ENCODE data around the gene RGP1. TPM values are rescaled to one million over a fixed set of nuclear protein-coding genes. Genes with fewer than 3 reads are reported as not detected.

Gene RGP1
- total RNA-seq, 1 experiment from 2014 or later: 27.1 TPM

DNA sequence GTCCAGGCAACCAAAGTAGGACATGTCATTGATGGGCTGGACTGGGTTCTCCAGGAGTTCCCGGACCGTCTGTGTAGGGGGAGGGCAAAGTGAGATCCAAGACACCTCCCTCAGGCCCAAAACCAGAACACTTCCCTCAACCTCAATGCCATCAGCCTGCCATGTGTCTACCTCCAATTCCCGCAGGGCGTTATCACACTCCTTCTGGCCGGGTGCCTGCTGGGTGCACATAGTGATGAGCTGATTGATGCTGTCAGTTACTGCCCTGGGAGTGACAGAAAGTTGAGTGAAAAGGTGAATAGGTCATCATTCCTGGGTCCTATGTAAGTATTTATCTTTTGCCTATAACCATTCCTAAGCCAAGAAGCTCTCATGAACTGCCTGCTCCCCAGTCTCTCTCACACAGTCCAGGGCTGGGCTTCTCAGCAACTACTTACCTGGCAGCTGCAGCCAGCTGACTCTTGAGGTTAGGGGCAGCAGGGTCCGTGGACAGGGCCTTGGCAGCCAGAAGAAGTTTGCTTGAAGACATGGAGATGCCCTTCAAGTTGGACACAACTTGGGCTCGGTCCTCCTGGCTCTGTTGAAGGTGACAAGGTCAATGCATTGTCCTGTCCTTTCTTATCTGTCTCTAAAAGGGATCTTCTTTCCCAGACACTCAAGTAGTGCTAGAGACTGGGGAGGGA lies 38.1 kb upstream of the RGP1 start:
- no peak for DNase-seq
- Mint-ChIP-seq H3K27me3 (ENCODE audit: insufficient read depth, unreplicated experiment) (no peaks in the 10 kb centered on the region), H3K9me3 (ENCODE audit: unreplicated experiment) (no peaks in the 10 kb centered on the region), H3K4me3 (ENCODE audit: unreplicated experiment) (no peak overlapping the region), H3K36me3 (ENCODE audit: insufficient read depth, unreplicated experiment) (peaks cover 74% of the 10 kb centered on the region), H3K27ac (ENCODE audit: unreplicated experiment) (no peak overlapping the region), H3K4me1 (ENCODE audit: low read depth, unreplicated experiment) (no peaks in the 10 kb centered on the region)
- no peaks in the 10 kb centered on the region for H3K9me3 ChIP-seq
- H3K27me3 ChIP-seq (replicated peaks; ENCODE audit: control insufficient read depth, insufficient read depth, low read length): no peaks in the 10 kb centered on the region
- intact Hi-C loops (cut with micrococcal nuclease; ENCODE audit: unreplicated experiment): no loop called here
- TF ChIP-seq, protein P1, sequence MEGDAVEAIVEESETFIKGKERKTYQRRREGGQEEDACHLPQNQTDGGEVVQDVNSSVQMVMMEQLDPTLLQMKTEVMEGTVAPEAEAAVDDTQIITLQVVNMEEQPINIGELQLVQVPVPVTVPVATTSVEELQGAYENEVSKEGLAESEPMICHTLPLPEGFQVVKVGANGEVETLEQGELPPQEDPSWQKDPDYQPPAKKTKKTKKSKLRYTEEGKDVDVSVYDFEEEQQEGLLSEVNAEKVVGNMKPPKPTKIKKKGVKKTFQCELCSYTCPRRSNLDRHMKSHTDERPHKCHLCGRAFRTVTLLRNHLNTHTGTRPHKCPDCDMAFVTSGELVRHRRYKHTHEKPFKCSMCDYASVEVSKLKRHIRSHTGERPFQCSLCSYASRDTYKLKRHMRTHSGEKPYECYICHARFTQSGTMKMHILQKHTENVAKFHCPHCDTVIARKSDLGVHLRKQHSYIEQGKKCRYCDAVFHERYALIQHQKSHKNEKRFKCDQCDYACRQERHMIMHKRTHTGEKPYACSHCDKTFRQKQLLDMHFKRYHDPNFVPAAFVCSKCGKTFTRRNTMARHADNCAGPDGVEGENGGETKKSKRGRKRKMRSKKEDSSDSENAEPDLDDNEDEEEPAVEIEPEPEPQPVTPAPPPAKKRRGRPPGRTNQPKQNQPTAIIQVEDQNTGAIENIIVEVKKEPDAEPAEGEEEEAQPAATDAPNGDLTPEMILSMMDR (IDR thresholded peaks at IDR 0.05; ENCODE audit: insufficient read depth in 1 of 2, low read depth in 1 of 2, low read length in 1 of 2, severe bottlenecking in 1 of 2, unreplicated experiment in 1 of 2): no peak
- H3K36me3 ChIP-seq (ENCODE audit: control insufficient read depth, insufficient read depth, low read length): peaks cover 8% of the 10 kb centered on the region
- TSS peak; percentile 32 for BruUV-seq (replicated peaks)
- POLR2A ChIA-PET: interaction anchor here (1.1 kb wide), 1 partner anchor 17 kb away, joined by 3 read pairs; no protein-coding TSS in a partner anchor
- CTCF ChIA-PET: interaction anchor here (1.3 kb wide), 1 partner anchor 46 kb away, joined by 3 read pairs; the partner anchor contains the start of gene ARHGEF39
- no peaks in the 10 kb centered on the region for H3K4me1 ChIP-seq
- no peak overlapping the region for H3K4me3 ChIP-seq (ENCODE audit: low read depth, low read length)

DNA sequence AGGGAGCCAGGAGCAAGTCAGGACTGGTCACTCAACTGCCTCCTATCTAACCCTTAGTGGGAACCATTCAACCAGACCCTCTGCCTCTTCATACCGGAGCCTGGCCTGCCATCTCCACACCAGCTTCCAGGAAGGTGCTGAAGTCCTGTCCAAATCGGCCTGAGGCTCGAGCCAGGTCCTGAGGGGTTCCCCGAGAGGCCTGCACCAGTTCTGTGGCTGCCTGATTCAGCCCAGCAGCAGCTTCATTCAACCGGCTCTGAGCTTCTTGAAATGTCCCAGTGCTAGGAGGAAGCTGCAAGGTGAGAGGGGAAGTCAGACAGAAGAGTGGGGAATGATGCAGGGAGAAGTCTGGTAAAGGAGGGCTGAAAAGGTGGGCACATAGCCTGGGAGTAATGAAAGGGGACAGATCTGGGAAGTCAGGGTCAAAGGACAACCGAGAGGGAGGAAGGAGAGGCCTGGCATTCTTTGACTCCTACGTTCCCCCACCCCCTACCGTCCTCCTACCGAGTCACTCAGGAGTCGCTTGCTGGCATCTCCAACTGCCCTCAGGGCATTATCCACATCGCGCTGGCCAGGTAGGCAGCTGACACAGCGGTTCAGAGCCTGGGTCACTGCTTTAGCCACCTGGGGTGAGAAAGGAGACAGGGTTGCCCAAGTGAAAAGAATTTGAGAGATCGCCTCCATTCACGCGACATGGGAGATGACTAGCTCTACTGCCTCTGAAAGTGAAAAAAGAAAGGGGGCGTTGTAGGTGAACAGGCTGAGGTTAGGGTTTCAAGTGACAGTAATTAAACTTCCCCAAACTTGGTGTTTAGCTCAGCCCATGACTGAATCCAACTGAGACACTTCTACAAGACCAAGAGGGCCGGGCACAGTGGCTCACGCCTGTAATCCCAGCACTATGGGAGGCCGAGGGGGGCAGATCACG lies 37.3 kb upstream of the RGP1 start:
- H3K4me3 Mint-ChIP-seq (ENCODE audit: unreplicated experiment): no peak overlapping the region
- CTCF ChIA-PET: interaction anchor here (0.6 to 0.7 kb wide), 2 partner anchors 47 to 51 kb away, joined by 3 read pairs; no protein-coding TSS in a partner anchor
- no peaks in the 10 kb centered on the region for H3K4me1 Mint-ChIP-seq (ENCODE audit: low read depth, unreplicated experiment)
- Histone ChIP-seq H3K36me3 (ENCODE audit: control insufficient read depth, insufficient read depth, low read length) (peaks cover 6% of the 10 kb centered on the region), H3K9me3 (no peaks in the 10 kb centered on the region), H3K4me1 (no peaks in the 10 kb centered on the region), H3K4me3 (ENCODE audit: low read depth, low read length) (no peak overlapping the region), H3K27me3 (replicated peaks; ENCODE audit: control insufficient read depth, insufficient read depth, low read length) (no peaks in the 10 kb centered on the region)
- H3K27me3 Mint-ChIP-seq (ENCODE audit: insufficient read depth, unreplicated experiment): no peaks in the 10 kb centered on the region
- peaks cover 74% of the 10 kb centered on the region for H3K36me3 Mint-ChIP-seq (ENCODE audit: insufficient read depth, unreplicated experiment)
- H3K9me3 Mint-ChIP-seq (ENCODE audit: unreplicated experiment): no peaks in the 10 kb centered on the region
- TF ChIP-seq, protein P1 (IDR thresholded peaks at IDR 0.05; ENCODE audit: insufficient read depth in 1 of 2, low read depth in 1 of 2, low read length in 1 of 2, severe bottlenecking in 1 of 2, unreplicated experiment in 1 of 2): no peak
- no peak for DNase-seq
- intact Hi-C loops (cut with micrococcal nuclease; ENCODE audit: unreplicated experiment): no loop called here
- no peak overlapping the region for H3K27ac Mint-ChIP-seq (ENCODE audit: unreplicated experiment)
- POLR2A ChIA-PET: interaction anchor here (1.1 kb wide), 1 partner anchor 16 kb away, joined by 3 read pairs; no protein-coding TSS in a partner anchor
- BruUV-seq (replicated peaks): no TSS peak

DNA sequence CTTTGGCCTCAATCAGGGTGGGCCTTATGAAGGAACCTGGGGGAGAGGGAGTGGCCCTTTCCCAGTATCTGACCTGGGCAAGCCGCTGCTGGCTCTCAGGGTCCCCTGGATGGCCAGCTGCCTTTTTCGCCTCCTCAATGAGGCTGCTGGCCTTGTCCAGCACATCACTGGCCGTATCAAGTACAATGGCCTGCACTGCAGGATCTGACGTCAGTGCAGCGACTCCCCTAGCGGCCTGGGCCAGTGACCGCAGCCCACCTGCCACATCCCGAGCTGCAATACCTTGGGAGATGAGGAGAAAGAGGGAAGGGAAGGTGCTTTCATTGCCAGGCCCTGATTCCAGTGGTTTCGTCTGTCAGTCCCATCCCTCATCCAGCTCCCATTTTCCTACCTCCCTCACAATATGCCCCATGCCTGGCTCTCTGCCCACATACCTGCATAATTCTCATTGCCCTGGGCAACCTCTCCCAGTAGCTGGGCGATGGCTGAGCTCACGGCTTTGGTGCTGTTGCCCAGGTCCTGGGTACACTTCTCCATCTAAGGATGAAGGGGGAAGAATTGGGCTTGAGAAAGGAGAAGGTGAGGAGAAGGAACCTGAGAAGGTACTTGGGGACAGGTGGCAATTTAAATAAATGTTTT lies 36.2 kb upstream of the RGP1 start:
- POLR2A ChIA-PET: no interaction called here

More for the DNA sequence above, 36.2 kb upstream of the RGP1 start:
- no peaks in the 10 kb centered on the region for H3K9me3 ChIP-seq
- intact Hi-C loops (cut with micrococcal nuclease; ENCODE audit: unreplicated experiment): no loop called here
- no peaks in the 10 kb centered on the region for H3K27me3 ChIP-seq (replicated peaks; ENCODE audit: control insufficient read depth, insufficient read depth, low read length)
- no peak for DNase-seq
- TF ChIP-seq, protein P1 (IDR thresholded peaks at IDR 0.05; ENCODE audit: insufficient read depth in 1 of 2, low read depth in 1 of 2, low read length in 1 of 2, severe bottlenecking in 1 of 2, unreplicated experiment in 1 of 2): peak in 1 of 2 experiments; percentile 23
- H3K36me3 ChIP-seq (ENCODE audit: control insufficient read depth, insufficient read depth, low read length): peaks cover 7% of the 10 kb centered on the region
- no peak overlapping the region for H3K4me3 ChIP-seq (ENCODE audit: low read depth, low read length)
- H3K4me1 Mint-ChIP-seq (ENCODE audit: low read depth, unreplicated experiment): no peaks in the 10 kb centered on the region
- BruUV-seq (replicated peaks): no TSS peak
- H3K27ac Mint-ChIP-seq (ENCODE audit: unreplicated experiment): no peak overlapping the region
- H3K4me1 ChIP-seq: no peaks in the 10 kb centered on the region
- CTCF ChIA-PET: interaction anchor here (0.6 to 1.0 kb wide), 2 partner anchors 15 to 48 kb away, joined by 3 to 4 read pairs; no protein-coding TSS in a partner anchor
- no peak overlapping the region for H3K4me3 Mint-ChIP-seq (ENCODE audit: unreplicated experiment)
- H3K9me3 Mint-ChIP-seq (ENCODE audit: unreplicated experiment): no peaks in the 10 kb centered on the region
- H3K27me3 Mint-ChIP-seq (ENCODE audit: insufficient read depth, unreplicated experiment): no peaks in the 10 kb centered on the region
- peaks cover 66% of the 10 kb centered on the region for H3K36me3 Mint-ChIP-seq (ENCODE audit: insufficient read depth, unreplicated experiment)

Measured in Caco-2 (cell line).